Activated CD8-positive, alpha-beta memory T cell treated with anti-CD3 and anti-CD28 coated beads, Interleukin-2, amount 10 ng/mL, durations not matched to agents 7 days and 5 days (primary cell): Measurements from ENCODE around the gene CEP170B. TPM values are rescaled to one million over a fixed set of nuclear protein-coding genes. Genes with fewer than 3 reads are reported as not detected.

Experiments
- ATAC-seq: fragments of 150-1000 bp; cut with Tn5 transposase; one replicate; pipeline ENCODE4 v1.10.0; 2021; ENCODE audit warnings: moderate library complexity
- CTCF ChIA-PET: fragments of 350-600 bp; sonication (Branson Sonifier 250); formaldehyde crosslinking; loops from one replicate; lab custom pipeline; 2021; ENCODE audit warnings: antibody characterized with exemption; lab: Charles Lee
- DNase-seq: peaks from one replicate; pipeline ENCODE4 v3.0.0-alpha.2; 2020
- H3K27ac Mint-ChIP-seq: one replicate; pipeline ENCODE4 v1.8.0; 2021; ENCODE audit warnings: mild to moderate bottlenecking, mixed read lengths
- H3K27me3 Mint-ChIP-seq: one replicate; pipeline ENCODE4 v1.8.0; 2021; ENCODE audit warnings: mixed read lengths
- H3K36me3 Mint-ChIP-seq: one replicate; pipeline ENCODE4 v1.8.0; 2021; ENCODE audit warnings: mild to moderate bottlenecking, mixed read lengths
- H3K4me1 Mint-ChIP-seq: one replicate; pipeline ENCODE4 v1.8.0; 2021; ENCODE audit warnings: mixed read lengths
- H3K4me3 Mint-ChIP-seq: one replicate; pipeline ENCODE4 v1.8.0; 2021; ENCODE audit warnings: mild to moderate bottlenecking, moderate library complexity, mixed read lengths
- H3K9me3 Mint-ChIP-seq: one replicate; pipeline ENCODE4 v1.8.0; 2022; ENCODE audit warnings: low read depth, mixed read lengths
- total RNA-seq, 2 experiments: library from RNA; stranded (reverse); gene quantifications; one replicate each; pipeline ENCODE4 v1.2.3, GENCODE V29; 2021

The CEP170B gene
- total RNA-seq, 2 experiments from 2014 or later: 4.6 to 8.5 TPM

- H3K4me1 Mint-ChIP-seq: no peaks in the 10 kb centered on the region
- no peaks in the 10 kb centered on the region for H3K36me3 Mint-ChIP-seq
- CTCF ChIA-PET: interaction anchor here (1.2 to 1.3 kb wide), 2 partner anchors 9 to 11 kb away, joined by 3 to 5 read pairs; no protein-coding TSS in a partner anchor
- H3K4me3 Mint-ChIP-seq: no peak overlapping the region
- no peak for ATAC-seq
- no peak overlapping the region for H3K27ac Mint-ChIP-seq
- H3K9me3 Mint-ChIP-seq: no peaks in the 10 kb centered on the region
- DNase-seq: no peak
- H3K27me3 Mint-ChIP-seq: peaks cover 19% of the 10 kb centered on the region
Observed at GRCh38 chr14:104923640-104924420, 58.8 kb downstream of the CEP170B start.

- DNase-seq (no peak), ATAC-seq (no peak)
- CTCF ChIA-PET: interaction anchor here (1.2 to 1.3 kb wide), 2 partner anchors 9 to 10 kb away, joined by 3 to 5 read pairs; no protein-coding TSS in a partner anchor
- no peaks in the 10 kb centered on the region for H3K36me3 Mint-ChIP-seq
- no peak within 1 kb of the TSS for H3K4me3 Mint-ChIP-seq
- H3K27me3 Mint-ChIP-seq: peaks cover 16% of the 10 kb centered on the region
- H3K4me1 Mint-ChIP-seq: no peaks in the 10 kb centered on the region
- H3K27ac Mint-ChIP-seq: no peak within 1 kb of the TSS
- H3K9me3 Mint-ChIP-seq: no peaks in the 10 kb centered on the region
Observed at GRCh38 chr14:104924421-104925213, 59.5 kb downstream of the CEP170B start, which contains the start of gene PLD4. PLD4 (plus strand) TSS chr14:104924879; CDS start chr14:104927141, 2,262 bp downstream.

GRCh38 chr14:104925214-104925854 is 60.3 kb downstream of the CEP170B start:
- H3K36me3 Mint-ChIP-seq: no peaks in the 10 kb centered on the region
- CTCF ChIA-PET: interaction anchor here (1.2 kb wide), 1 partner anchor 10 kb away, joined by 5 read pairs; no protein-coding TSS in a partner anchor
- H3K4me3 Mint-ChIP-seq: no peak overlapping the region
- peaks cover 12% of the 10 kb centered on the region for H3K27me3 Mint-ChIP-seq
- H3K27ac Mint-ChIP-seq: no peak overlapping the region
- ATAC-seq: no peak
- H3K9me3 Mint-ChIP-seq: no peaks in the 10 kb centered on the region
- no peaks in the 10 kb centered on the region for H3K4me1 Mint-ChIP-seq
- no peak for DNase-seq

- no peak overlapping the region for H3K27ac Mint-ChIP-seq
- H3K4me1 Mint-ChIP-seq: no peaks in the 10 kb centered on the region
- CTCF ChIA-PET: no interaction called here
Observed at GRCh38 chr14:104925855-104926609, 61.0 kb downstream of the CEP170B start.

GRCh38 chr14:104926619-104927431 is 61.8 kb downstream of the CEP170B start:
- ATAC-seq (no peak), DNase-seq (no peak)
- no peaks in the 10 kb centered on the region for H3K4me1 Mint-ChIP-seq
- no peaks in the 10 kb centered on the region for H3K36me3 Mint-ChIP-seq
- no peak overlapping the region for H3K27ac Mint-ChIP-seq
- peaks cover 3% of the 10 kb centered on the region for H3K27me3 Mint-ChIP-seq
- no peak overlapping the region for H3K4me3 Mint-ChIP-seq
- CTCF ChIA-PET: no interaction called here
- H3K9me3 Mint-ChIP-seq: no peaks in the 10 kb centered on the region

More at GRCh38 chr14:104925855-104926609, 61.0 kb downstream of the CEP170B start:
- DNase-seq: no peak
- Mint-ChIP-seq H3K9me3 (no peaks in the 10 kb centered on the region), H3K36me3 (no peaks in the 10 kb centered on the region), H3K4me3 (no peak overlapping the region), H3K27me3 (peaks cover 7% of the 10 kb centered on the region)
- ATAC-seq: no peak

- H3K27ac Mint-ChIP-seq: no peak overlapping the region
- H3K4me3 Mint-ChIP-seq: no peak overlapping the region
- H3K27me3 Mint-ChIP-seq: peaks cover 3% of the 10 kb centered on the region
- H3K9me3 Mint-ChIP-seq: no peaks in the 10 kb centered on the region
- no peak for DNase-seq
- CTCF ChIA-PET: no interaction called here
- no peaks in the 10 kb centered on the region for H3K4me1 Mint-ChIP-seq
- H3K36me3 Mint-ChIP-seq: no peaks in the 10 kb centered on the region
- no peak for ATAC-seq
Observed at GRCh38 chr14:104927432-104927816, 62.4 kb downstream of the CEP170B start.

- no peak overlapping the region for H3K4me3 Mint-ChIP-seq
- no peak overlapping the region for H3K27ac Mint-ChIP-seq
- no peaks in the 10 kb centered on the region for H3K4me1 Mint-ChIP-seq
- DNase-seq (no peak), ATAC-seq (no peak)
- no peaks in the 10 kb centered on the region for H3K9me3 Mint-ChIP-seq
- no peaks in the 10 kb centered on the region for H3K36me3 Mint-ChIP-seq
- CTCF ChIA-PET: no interaction called here
- peaks cover 3% of the 10 kb centered on the region for H3K27me3 Mint-ChIP-seq
Observed at GRCh38 chr14:104927901-104928300, 62.8 kb downstream of the CEP170B start.

GRCh38 chr14:104928391-104929133 is 63.5 kb downstream of the CEP170B start:
- CTCF ChIA-PET: interaction anchor here (1.1 kb wide), 1 partner anchor 26 kb away, joined by 3 read pairs; no protein-coding TSS in a partner anchor
- Mint-ChIP-seq H3K36me3 (no peaks in the 10 kb centered on the region), H3K9me3 (no peaks in the 10 kb centered on the region), H3K4me3 (no peak overlapping the region), H3K27me3 (peaks cover 3% of the 10 kb centered on the region), H3K4me1 (no peaks in the 10 kb centered on the region), H3K27ac (no peak overlapping the region)
- DNase-seq: no peak
- ATAC-seq: no peak

GRCh38 chr14:104929268-104930230 is 64.5 kb downstream of the CEP170B start:
- Mint-ChIP-seq H3K36me3 (no peaks in the 10 kb centered on the region), H3K27me3 (peaks cover 9% of the 10 kb centered on the region), H3K4me3 (no peak overlapping the region), H3K4me1 (peaks cover under 1% of the 10 kb centered on the region), H3K9me3 (no peaks in the 10 kb centered on the region), H3K27ac (no peak overlapping the region)
- CTCF ChIA-PET: interaction anchor here (1.1 kb wide), 1 partner anchor 25 kb away, joined by 3 read pairs; no protein-coding TSS in a partner anchor
- no peak for DNase-seq
- ATAC-seq: no peak

GRCh38 chr14:104930526-104931303 is 65.6 kb downstream of the CEP170B start:
- Mint-ChIP-seq H3K4me1 (peaks cover 2% of the 10 kb centered on the region), H3K4me3 (no peak overlapping the region), H3K36me3 (no peaks in the 10 kb centered on the region), H3K9me3 (no peaks in the 10 kb centered on the region), H3K27ac (no peak overlapping the region), H3K27me3 (peaks cover 20% of the 10 kb centered on the region)
- DNase-seq: no peak
- CTCF ChIA-PET: no interaction called here
- no peak for ATAC-seq
